Measurements from ENCODE around the gene CACNA1D. TPM values are rescaled to one million over a fixed set of nuclear protein-coding genes. Genes with fewer than 3 reads are reported as not detected.

The CACNA1D gene
- polyA plus RNA-seq, 4 donors = 2.2 to 133 (median 6.2) TPM

- 60 to 72% (median 62%) methylated on average over 6 of the region's 6 CpGs for WGBS, 3 donors
- peaks cover 0 to 33% (median 0%) of the 10 kb centered on the region in 3 donors for H3K36me3 ChIP-seq (ENCODE audit: control insufficient read depth in 3 of 3, insufficient read depth in 2 of 3, low read depth in 1 of 3, low read length in 3 of 3)
- no peak overlapping the region for H3K27ac ChIP-seq (ENCODE audit: low read depth in 1 of 3, low read length in 2 of 3)
- FAIRE-seq = no peak
- H3K9me3 ChIP-seq (ENCODE audit: control insufficient read depth in 2 of 2, insufficient read depth in 1 of 2, low read depth in 1 of 2, low read length in 1 of 2) = no peaks in the 10 kb centered on the region
- no peak overlapping the region for H3K4me3 ChIP-seq (ENCODE audit: low read depth in 1 of 3, low read length in 3 of 3)
- no peak for DNase-seq
- H3K4me1 ChIP-seq (ENCODE audit: control insufficient read depth in 3 of 3, insufficient read depth in 2 of 3, low read depth in 1 of 3, low read length in 2 of 3) = peaks cover 0 to 4% (median 0%) of the 10 kb centered on the region in 3 donors
- H3K27me3 ChIP-seq (ENCODE audit: control insufficient read depth in 3 of 3, insufficient read depth in 3 of 3, low read length in 3 of 3) = no peaks in the 10 kb centered on the region
Observed at GRCh38 chr3:53618524-53618906, 124.1 kb downstream of the CACNA1D start.

GRCh38 chr3:53618936-53619335 is 124.5 kb downstream of the CACNA1D start:
- DNase-seq (peak in 1 of 2 donors; percentile 25), FAIRE-seq (no peak)
- peaks cover 0 to 4% (median 0%) of the 10 kb centered on the region in 3 donors for H3K4me1 ChIP-seq (ENCODE audit: control insufficient read depth in 3 of 3, insufficient read depth in 2 of 3, low read depth in 1 of 3, low read length in 2 of 3)
- WGBS, 3 donors = 65 to 68% (median 67%) methylated on average over 5 of the region's 5 CpGs
- H3K36me3 ChIP-seq (ENCODE audit: control insufficient read depth in 3 of 3, insufficient read depth in 2 of 3, low read depth in 1 of 3, low read length in 3 of 3) = peaks cover 0 to 33% (median 0%) of the 10 kb centered on the region in 3 donors
- no peaks in the 10 kb centered on the region for H3K9me3 ChIP-seq (ENCODE audit: control insufficient read depth in 2 of 2, insufficient read depth in 1 of 2, low read depth in 1 of 2, low read length in 1 of 2)
- no peaks in the 10 kb centered on the region for H3K27me3 ChIP-seq (ENCODE audit: control insufficient read depth in 3 of 3, insufficient read depth in 3 of 3, low read length in 3 of 3)
- no peak overlapping the region for H3K27ac ChIP-seq (ENCODE audit: low read depth in 1 of 3, low read length in 2 of 3)
- H3K4me3 ChIP-seq (ENCODE audit: low read depth in 1 of 3, low read length in 3 of 3) = no peak overlapping the region

DNA sequence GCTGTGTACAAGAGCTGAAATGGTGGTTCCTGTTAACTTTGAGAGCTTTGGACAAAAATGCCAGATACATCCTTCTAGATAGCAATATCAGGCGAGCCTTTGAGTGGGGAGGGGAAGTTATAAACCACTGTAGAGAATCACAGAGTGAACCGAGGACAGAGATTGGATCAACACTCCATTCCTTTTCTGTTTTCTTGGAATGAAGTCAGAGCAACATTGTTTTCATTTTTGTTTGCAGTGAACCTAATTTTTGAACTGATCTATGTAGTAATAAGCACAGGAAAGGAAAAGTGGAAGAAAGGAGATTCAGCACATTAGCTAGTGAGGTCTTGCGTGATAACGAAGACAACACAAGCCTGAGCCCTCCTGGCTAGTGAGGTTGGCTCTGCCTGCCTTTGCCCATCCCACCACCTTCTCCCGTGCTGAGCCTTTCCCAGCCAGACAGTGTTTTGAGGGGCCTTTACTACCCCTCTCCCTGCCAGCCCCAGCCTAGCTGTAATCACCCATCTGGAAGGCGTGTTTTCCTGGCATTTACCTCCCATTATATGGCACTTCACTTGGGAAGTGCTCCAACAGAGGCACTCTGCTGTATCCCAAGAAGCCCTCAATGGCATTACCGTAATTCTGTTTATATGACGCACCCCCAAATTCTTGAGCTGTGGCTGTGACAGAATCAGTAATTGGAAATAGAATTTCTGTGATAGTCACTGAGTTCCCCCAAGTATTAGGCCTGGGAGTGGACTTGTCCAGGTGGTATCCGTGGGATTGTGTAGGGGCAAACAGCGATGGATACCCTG is 129.8 kb downstream of the CACNA1D start:
- no peak for DNase-seq
- 73 to 86% (median 81%) methylated on average over 10 of the region's 10 CpGs for WGBS, 3 donors
- Histone ChIP-seq H3K27me3 (ENCODE audit: control insufficient read depth in 3 of 3, insufficient read depth in 3 of 3, low read length in 3 of 3) (no peaks in the 10 kb centered on the region), H3K4me1 (ENCODE audit: control insufficient read depth in 3 of 3, insufficient read depth in 2 of 3, low read depth in 1 of 3, low read length in 2 of 3) (no peaks in the 10 kb centered on the region), H3K27ac (ENCODE audit: low read depth in 1 of 3, low read length in 2 of 3) (no peak overlapping the region), H3K4me3 (ENCODE audit: low read depth in 1 of 3, low read length in 3 of 3) (no peak overlapping the region), H3K9me3 (ENCODE audit: control insufficient read depth in 2 of 2, insufficient read depth in 1 of 2, low read depth in 1 of 2, low read length in 1 of 2) (no peaks in the 10 kb centered on the region), H3K36me3 (ENCODE audit: control insufficient read depth in 3 of 3, insufficient read depth in 2 of 3, low read depth in 1 of 3, low read length in 3 of 3) (peaks cover 0 to 9% (median 0%) of the 10 kb centered on the region in 3 donors)
- no peak for FAIRE-seq

DNA sequence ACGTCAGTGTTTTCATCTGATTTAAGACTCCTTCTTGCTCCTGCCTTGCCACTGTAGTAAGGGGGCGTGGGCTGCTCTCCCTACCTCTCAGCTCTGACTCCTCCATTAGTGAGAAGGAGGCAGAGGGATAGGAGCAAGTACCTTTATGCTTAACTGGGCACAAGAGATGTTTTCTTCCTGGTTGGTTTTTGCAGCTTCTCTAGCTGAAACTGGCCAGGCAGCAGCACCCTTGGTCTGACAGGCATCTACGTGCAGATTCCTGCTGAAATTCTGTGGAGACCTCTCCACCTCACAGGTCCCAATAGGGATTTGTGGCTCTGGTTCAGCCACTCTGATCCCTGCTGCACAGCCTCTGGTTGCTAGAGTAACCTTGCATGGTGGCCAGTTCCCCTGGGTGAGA is 132.5 kb downstream of the CACNA1D start:
- DNase-seq = no peak
- Histone ChIP-seq H3K27me3 (ENCODE audit: control insufficient read depth in 3 of 3, insufficient read depth in 3 of 3, low read length in 3 of 3) (no peaks in the 10 kb centered on the region), H3K27ac (ENCODE audit: low read depth in 1 of 3, low read length in 2 of 3) (no peak overlapping the region), H3K36me3 (ENCODE audit: control insufficient read depth in 3 of 3, insufficient read depth in 2 of 3, low read depth in 1 of 3, low read length in 3 of 3) (peaks cover 0 to 6% (median 0%) of the 10 kb centered on the region in 3 donors), H3K4me1 (ENCODE audit: control insufficient read depth in 3 of 3, insufficient read depth in 2 of 3, low read depth in 1 of 3, low read length in 2 of 3) (no peaks in the 10 kb centered on the region), H3K9me3 (ENCODE audit: control insufficient read depth in 2 of 2, insufficient read depth in 1 of 2, low read depth in 1 of 2, low read length in 1 of 2) (peaks cover 0 to 6% of the 10 kb centered on the region in 2 donors), H3K4me3 (ENCODE audit: low read depth in 1 of 3, low read length in 3 of 3) (no peak overlapping the region)
- no peak for FAIRE-seq
- WGBS, 3 donors = 79 to 83% (median 81%) methylated on average over 3 of the region's 3 CpGs

GRCh38 chr3:53628536-53629401 is 134.4 kb downstream of the CACNA1D start:
- 63 to 73% (median 72%) methylated on average over 10 of the region's 10 CpGs for WGBS, 3 donors
- no peak overlapping the region for H3K27ac ChIP-seq (ENCODE audit: low read depth in 1 of 3, low read length in 2 of 3)
- H3K9me3 ChIP-seq (ENCODE audit: control insufficient read depth in 2 of 2, insufficient read depth in 1 of 2, low read depth in 1 of 2, low read length in 1 of 2) = peaks cover 0 to 10% of the 10 kb centered on the region in 2 donors
- H3K4me3 ChIP-seq (ENCODE audit: low read depth in 1 of 3, low read length in 3 of 3) = no peak overlapping the region
- peaks cover 0 to 6% (median 0%) of the 10 kb centered on the region in 3 donors for H3K36me3 ChIP-seq (ENCODE audit: control insufficient read depth in 3 of 3, insufficient read depth in 2 of 3, low read depth in 1 of 3, low read length in 3 of 3)
- peaks cover 0 to 6% (median 0%) of the 10 kb centered on the region in 3 donors for H3K4me1 ChIP-seq (ENCODE audit: control insufficient read depth in 3 of 3, insufficient read depth in 2 of 3, low read depth in 1 of 3, low read length in 2 of 3)
- FAIRE-seq (no peak), DNase-seq (no peak)
- H3K27me3 ChIP-seq (ENCODE audit: control insufficient read depth in 3 of 3, insufficient read depth in 3 of 3, low read length in 3 of 3) = no peaks in the 10 kb centered on the region

GRCh38 chr3:53629402-53629723 is 135.0 kb downstream of the CACNA1D start:
- WGBS, 3 donors = 64 to 76% (median 74%) methylated on average over 2 of the region's 2 CpGs
- no peak overlapping the region for H3K4me3 ChIP-seq (ENCODE audit: low read depth in 1 of 3, low read length in 3 of 3)
- peaks cover 0 to 10% of the 10 kb centered on the region in 2 donors for H3K9me3 ChIP-seq (ENCODE audit: control insufficient read depth in 2 of 2, insufficient read depth in 1 of 2, low read depth in 1 of 2, low read length in 1 of 2)
- no peak for DNase-seq
- peaks cover 0 to 4% (median 0%) of the 10 kb centered on the region in 3 donors for H3K36me3 ChIP-seq (ENCODE audit: control insufficient read depth in 3 of 3, insufficient read depth in 2 of 3, low read depth in 1 of 3, low read length in 3 of 3)
- H3K4me1 ChIP-seq (ENCODE audit: control insufficient read depth in 3 of 3, insufficient read depth in 2 of 3, low read depth in 1 of 3, low read length in 2 of 3) = peaks cover 0 to 6% (median 0%) of the 10 kb centered on the region in 3 donors
- no peaks in the 10 kb centered on the region for H3K27me3 ChIP-seq (ENCODE audit: control insufficient read depth in 3 of 3, insufficient read depth in 3 of 3, low read length in 3 of 3)
- no peak for FAIRE-seq
- no peak overlapping the region for H3K27ac ChIP-seq (ENCODE audit: low read depth in 1 of 3, low read length in 2 of 3)

DNA sequence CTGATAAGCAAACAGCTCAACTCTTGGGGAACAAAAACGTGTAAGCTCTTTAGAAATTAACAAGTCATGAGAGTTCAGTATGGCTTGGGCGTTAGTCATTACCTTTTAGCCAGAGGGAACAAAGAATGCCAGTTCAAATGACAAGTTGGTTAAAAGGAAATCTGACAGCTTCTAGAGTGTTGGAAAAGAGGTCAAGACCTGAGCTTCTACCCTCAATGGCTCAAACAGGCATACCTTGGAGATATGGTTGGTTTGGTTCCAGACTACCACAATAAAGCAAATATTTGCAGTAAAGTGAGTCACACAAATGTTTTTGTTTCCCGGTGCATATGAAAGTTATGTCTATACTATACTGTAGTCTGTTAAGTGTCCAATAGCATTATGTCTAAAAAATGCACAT is 136.1 kb downstream of the CACNA1D start:
- FAIRE-seq = no peak
- 68 to 71% (median 70%) methylated on average over 3 of the region's 3 CpGs for WGBS, 3 donors
- Histone ChIP-seq H3K4me3 (ENCODE audit: low read depth in 1 of 3, low read length in 3 of 3) (no peak overlapping the region), H3K27me3 (ENCODE audit: control insufficient read depth in 3 of 3, insufficient read depth in 3 of 3, low read length in 3 of 3) (peaks cover 0 to 3% (median 0%) of the 10 kb centered on the region in 3 donors), H3K4me1 (ENCODE audit: control insufficient read depth in 3 of 3, insufficient read depth in 2 of 3, low read depth in 1 of 3, low read length in 2 of 3) (peaks cover 0 to 6% (median 0%) of the 10 kb centered on the region in 3 donors), H3K9me3 (ENCODE audit: control insufficient read depth in 2 of 2, insufficient read depth in 1 of 2, low read depth in 1 of 2, low read length in 1 of 2) (peaks cover 0 to 10% of the 10 kb centered on the region in 2 donors), H3K27ac (ENCODE audit: low read depth in 1 of 3, low read length in 2 of 3) (no peak overlapping the region), H3K36me3 (ENCODE audit: control insufficient read depth in 3 of 3, insufficient read depth in 2 of 3, low read depth in 1 of 3, low read length in 3 of 3) (peaks cover 0 to 8% (median 0%) of the 10 kb centered on the region in 3 donors)
- no peak for DNase-seq

DNA sequence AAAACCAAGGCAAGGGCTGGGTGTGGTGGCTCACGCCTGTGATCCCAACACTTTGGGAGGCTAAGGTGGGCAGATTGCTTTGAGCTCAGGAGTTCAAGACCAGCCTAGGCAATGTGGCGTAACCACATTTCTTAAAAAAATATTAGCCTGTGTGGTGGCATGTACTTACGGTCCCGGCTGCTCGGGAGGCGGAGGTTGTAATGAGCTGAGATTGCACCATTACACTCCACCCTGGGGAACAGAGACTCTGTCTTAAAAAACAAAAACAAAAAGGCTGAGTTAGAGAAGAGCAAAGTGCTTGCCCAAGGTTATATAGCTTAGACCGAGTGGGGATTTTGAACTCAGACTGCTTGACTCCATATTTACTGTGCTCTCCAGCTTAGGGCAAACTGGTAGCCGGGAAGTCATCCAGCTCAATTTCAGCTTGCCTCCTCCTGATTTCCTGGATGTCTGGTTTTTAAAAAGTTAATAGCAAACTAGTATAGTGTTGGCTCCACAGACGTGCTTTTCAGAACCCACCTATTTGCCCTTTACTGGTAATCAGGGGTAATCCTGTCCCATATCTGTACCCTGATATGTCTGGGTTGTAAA is 138.9 kb downstream of the CACNA1D start:
- Histone ChIP-seq H3K9me3 (ENCODE audit: control insufficient read depth in 2 of 2, insufficient read depth in 1 of 2, low read depth in 1 of 2, low read length in 1 of 2) (peaks cover 0 to 10% of the 10 kb centered on the region in 2 donors), H3K4me3 (ENCODE audit: low read depth in 1 of 3, low read length in 3 of 3) (peak overlapping the region in 1 of 3 donors; percentile 6), H3K36me3 (ENCODE audit: control insufficient read depth in 3 of 3, insufficient read depth in 2 of 3, low read depth in 1 of 3, low read length in 3 of 3) (peaks cover 0 to 6% (median 0%) of the 10 kb centered on the region in 3 donors), H3K27me3 (ENCODE audit: control insufficient read depth in 3 of 3, insufficient read depth in 3 of 3, low read length in 3 of 3) (peaks cover 0 to 3% (median 0%) of the 10 kb centered on the region in 3 donors), H3K27ac (ENCODE audit: low read depth in 1 of 3, low read length in 2 of 3) (peak overlapping the region in 1 of 3 donors; percentile 54), H3K4me1 (ENCODE audit: control insufficient read depth in 3 of 3, insufficient read depth in 2 of 3, low read depth in 1 of 3, low read length in 2 of 3) (peaks cover 0 to 6% (median 0%) of the 10 kb centered on the region in 3 donors)
- no peak for FAIRE-seq
- DNase-seq = peak; percentile 26 to 36
- WGBS, 3 donors = 34 to 72% (median 53%) methylated on average over 9 of the region's 9 CpGs
